Natural killer cell (primary cell): ENCODE results near the gene PAFAH1B1. TPM values are rescaled to one million over a fixed set of nuclear protein-coding genes. Genes with fewer than 3 reads are reported as not detected.

ENCODE experiments used
- ATAC-seq, 3 donors: fragments of 150-1000 bp in 2 of 3; fragments of 200-7000 bp in 1 of 3; cut with Tn5 transposase; 1 replicate in 1 of 3; 2 replicates in 2 of 3; pipeline ENCODE4 v1.10.0; 2021; ENCODE audit warnings: mild to moderate bottlenecking in 2 of 3, moderate library complexity in 2 of 3
- DNase-seq, 2 donors: peaks; one replicate each; pipeline versions ENCODE4 v3.0.0 to v3.0.0-alpha.2; 2013 to 2021; ENCODE audit warnings: mixed read lengths in 1 of 2
- H3K27ac ChIP-seq: one replicate; pipeline ENCODE4 v1.5.1; 2013; ENCODE audit warnings: mild to moderate bottlenecking, low read length
- H3K27me3 ChIP-seq: one replicate; pipeline ENCODE4 v1.6.1; 2013; ENCODE audit warnings: low read length; ENCODE audit not compliant: control insufficient read depth, insufficient read depth
- H3K36me3 ChIP-seq: one replicate; pipeline ENCODE4 v1.6.1; 2013; ENCODE audit warnings: low read length; ENCODE audit not compliant: control insufficient read depth, insufficient read depth
- H3K4me1 ChIP-seq: one replicate; pipeline ENCODE4 v1.6.1; 2013; ENCODE audit warnings: low read length; ENCODE audit not compliant: control insufficient read depth, insufficient read depth
- H3K4me3 ChIP-seq: one replicate; pipeline ENCODE4 v1.5.1; 2013; ENCODE audit warnings: low read length
- H3K9me3 ChIP-seq: one replicate; pipeline ENCODE4 v1.6.1; 2013; ENCODE audit warnings: low read length; ENCODE audit not compliant: control insufficient read depth, insufficient read depth
- H3K27ac Mint-ChIP-seq, 2 donors: one replicate each; pipeline ENCODE4 v1.8.0; 2022; ENCODE audit warnings: mild to moderate bottlenecking in 2 of 2, mixed read lengths in 2 of 2, moderate library complexity in 1 of 2
- H3K27me3 Mint-ChIP-seq, 2 donors: one replicate each; pipeline ENCODE4 v1.8.0; 2022; ENCODE audit warnings: low read depth in 2 of 2, mixed read lengths in 2 of 2
- H3K36me3 Mint-ChIP-seq: one replicate; pipeline ENCODE4 v1.8.0; 2022; ENCODE audit warnings: mixed read lengths
- H3K4me1 Mint-ChIP-seq, 2 donors: one replicate each; pipeline ENCODE4 v1.8.0; 2022; ENCODE audit warnings: mixed read lengths in 2 of 2
- H3K4me3 Mint-ChIP-seq: one replicate; pipeline ENCODE4 v1.8.0; 2022; ENCODE audit warnings: mild to moderate bottlenecking, moderate library complexity, mixed read lengths
- H3K9me3 Mint-ChIP-seq, 2 donors: one replicate each; pipeline ENCODE4 v1.8.0; 2022; ENCODE audit warnings: mixed read lengths in 2 of 2
- CTCF ChIP-seq: fragments of 200-600 bp; IDR thresholded peaks from one replicate; pipeline ENCODE4 v1.8.0; 2022; ENCODE audit warnings: antibody characterized with exemption
- WGBS: methylation state at CpG from one replicate; pipeline ENCODE4 v1.1.7; 2013; ENCODE audit warnings: missing lambda C conversion rate; ENCODE audit not compliant: insufficient coverage; 5-methylcytosine and 5-hydroxymethylcytosine counted together
- intact Hi-C: fragments of 100-400 bp; cut with micrococcal nuclease; formaldehyde crosslinking; loops from one replicate; pipeline ENCODE4 v1.14.2; 2022
- total RNA-seq, 4 donors: library from RNA; stranded (reverse); fragments of 120-200 nt in 1 of 4; gene quantifications; one replicate each; pipeline versions ENCODE4 v1.2.3 to v1.2.4, GENCODE V29; 2013 to 2022

The PAFAH1B1 gene
- total RNA-seq, 3 donors from 2014 or later (not counting 1 experiment from before 2014, with no cell fraction given) = 138 to 176 (median 165) TPM

GRCh38 chr17:2580661-2581060 lies 12.8 kb upstream of the PAFAH1B1 start:
- H3K36me3 Mint-ChIP-seq = no peaks in the 10 kb centered on the region
- Histone ChIP-seq H3K27ac (no peak overlapping the region), H3K4me1 (no peaks in the 10 kb centered on the region), H3K9me3 (no peaks in the 10 kb centered on the region), H3K36me3 (no peaks in the 10 kb centered on the region), H3K4me3 (no peak overlapping the region), H3K27me3 (no peaks in the 10 kb centered on the region)
- intact Hi-C loops = no loop called here
- 82% methylated on average over 5 of the region's 5 CpGs for WGBS
- peaks cover 12 to 20% of the 10 kb centered on the region in 2 donors for H3K27me3 Mint-ChIP-seq
- H3K4me1 Mint-ChIP-seq = no peaks in the 10 kb centered on the region
- ATAC-seq (no peak), DNase-seq (no peak)
- H3K27ac Mint-ChIP-seq = no peak overlapping the region
- TF ChIP-seq CTCF = no peak
- H3K9me3 Mint-ChIP-seq = no peaks in the 10 kb centered on the region
- no peak overlapping the region for H3K4me3 Mint-ChIP-seq

GRCh38 chr17:2582493-2582892 lies 11.0 kb upstream of the PAFAH1B1 start:
- Histone ChIP-seq H3K27me3 (no peaks in the 10 kb centered on the region), H3K9me3 (no peaks in the 10 kb centered on the region), H3K4me3 (no peak overlapping the region), H3K4me1 (no peaks in the 10 kb centered on the region), H3K27ac (no peak overlapping the region), H3K36me3 (no peaks in the 10 kb centered on the region)
- TF ChIP-seq CTCF = no peak
- Mint-ChIP-seq H3K36me3 (no peaks in the 10 kb centered on the region), H3K9me3 (no peaks in the 10 kb centered on the region), H3K27ac (no peak overlapping the region), H3K27me3 (peaks cover 12 to 21% of the 10 kb centered on the region in 2 donors), H3K4me3 (no peak overlapping the region), H3K4me1 (no peaks in the 10 kb centered on the region)
- DNase-seq = no peak
- intact Hi-C loops = no loop called here
- no peak for ATAC-seq
- WGBS = 96% methylated on average over 18 of the region's 18 CpGs

GRCh38 chr17:2591040-2591640 lies 2.3 kb upstream of the PAFAH1B1 start:
- H3K27ac Mint-ChIP-seq = no peak overlapping the region
- no peak overlapping the region for H3K4me3 Mint-ChIP-seq
- DNase-seq = no peak
- no peaks in the 10 kb centered on the region for H3K9me3 Mint-ChIP-seq
- Histone ChIP-seq H3K27ac (no peak overlapping the region), H3K36me3 (no peaks in the 10 kb centered on the region), H3K4me1 (peaks cover 17% of the 10 kb centered on the region), H3K4me3 (no peak overlapping the region), H3K27me3 (no peaks in the 10 kb centered on the region), H3K9me3 (no peaks in the 10 kb centered on the region)
- H3K27me3 Mint-ChIP-seq = peaks cover 3 to 8% of the 10 kb centered on the region in 2 donors
- intact Hi-C loops = loop anchor here (5.0 kb wide), 1 partner anchor 66 kb away; no protein-coding TSS in a partner anchor
- H3K36me3 Mint-ChIP-seq = no peaks in the 10 kb centered on the region
- no peak for ATAC-seq
- TF ChIP-seq CTCF = no peak
- peaks cover 17 to 18% of the 10 kb centered on the region in 2 donors for H3K4me1 Mint-ChIP-seq
- WGBS = 95% methylated on average over 16 of the region's 16 CpGs
